ENCODE measurements around the gene UPF3A. TPM values are rescaled to one million over a fixed set of nuclear protein-coding genes. Genes with fewer than 3 reads are reported as not detected.

Gene UPF3A
- total and polyA plus RNA-seq, 2 experiments from 2014 or later, result 45.0 to 174 TPM

DNA sequence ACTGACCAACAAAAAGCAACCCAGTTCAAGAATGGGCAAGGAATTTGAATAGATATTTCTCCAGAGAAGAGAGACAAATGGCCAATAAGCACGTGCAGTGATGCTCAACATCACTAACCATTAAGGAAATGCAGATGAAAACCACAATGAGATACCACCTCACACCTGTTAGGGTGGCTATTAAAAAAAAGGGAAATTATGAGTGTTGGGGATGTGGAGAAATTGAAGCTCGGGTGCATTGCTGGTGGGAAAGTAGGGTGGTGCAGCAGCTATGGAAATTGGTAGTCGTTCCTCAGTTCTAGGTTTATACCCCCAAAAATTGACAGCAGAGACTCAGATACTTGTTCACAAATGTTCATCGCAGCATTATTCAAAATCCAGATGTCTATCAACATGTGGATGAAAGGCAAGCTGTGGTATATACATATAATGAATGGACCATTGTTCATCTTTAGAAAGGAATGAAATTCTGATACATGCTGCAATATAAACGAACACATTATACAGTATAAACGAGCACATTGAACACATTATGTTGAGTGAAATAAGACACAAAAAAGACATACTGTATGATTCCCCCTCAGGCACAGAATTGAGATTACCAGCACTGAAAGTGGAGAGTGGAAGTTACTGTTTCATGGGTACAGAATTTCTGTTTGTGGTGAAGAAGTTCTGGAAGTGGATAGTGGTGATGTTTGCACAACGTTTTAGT, 33.8 kb downstream of the UPF3A start:
- no peak for TF ChIP-seq CTCF (conservative IDR thresholded peaks at IDR 0.05; ENCODE audit: low read depth in 2 of 2)
- TF ChIP-seq ZNF331 (CRISPR knock-in tag; IDR thresholded peaks at IDR 0.05; ENCODE audit: low read depth), result no peak
- no peak for TF ChIP-seq EZH2phosphoT487 (IDR thresholded peaks at IDR 0.05; ENCODE audit: unreplicated experiment)
- TF ChIP-seq, protein P1, sequence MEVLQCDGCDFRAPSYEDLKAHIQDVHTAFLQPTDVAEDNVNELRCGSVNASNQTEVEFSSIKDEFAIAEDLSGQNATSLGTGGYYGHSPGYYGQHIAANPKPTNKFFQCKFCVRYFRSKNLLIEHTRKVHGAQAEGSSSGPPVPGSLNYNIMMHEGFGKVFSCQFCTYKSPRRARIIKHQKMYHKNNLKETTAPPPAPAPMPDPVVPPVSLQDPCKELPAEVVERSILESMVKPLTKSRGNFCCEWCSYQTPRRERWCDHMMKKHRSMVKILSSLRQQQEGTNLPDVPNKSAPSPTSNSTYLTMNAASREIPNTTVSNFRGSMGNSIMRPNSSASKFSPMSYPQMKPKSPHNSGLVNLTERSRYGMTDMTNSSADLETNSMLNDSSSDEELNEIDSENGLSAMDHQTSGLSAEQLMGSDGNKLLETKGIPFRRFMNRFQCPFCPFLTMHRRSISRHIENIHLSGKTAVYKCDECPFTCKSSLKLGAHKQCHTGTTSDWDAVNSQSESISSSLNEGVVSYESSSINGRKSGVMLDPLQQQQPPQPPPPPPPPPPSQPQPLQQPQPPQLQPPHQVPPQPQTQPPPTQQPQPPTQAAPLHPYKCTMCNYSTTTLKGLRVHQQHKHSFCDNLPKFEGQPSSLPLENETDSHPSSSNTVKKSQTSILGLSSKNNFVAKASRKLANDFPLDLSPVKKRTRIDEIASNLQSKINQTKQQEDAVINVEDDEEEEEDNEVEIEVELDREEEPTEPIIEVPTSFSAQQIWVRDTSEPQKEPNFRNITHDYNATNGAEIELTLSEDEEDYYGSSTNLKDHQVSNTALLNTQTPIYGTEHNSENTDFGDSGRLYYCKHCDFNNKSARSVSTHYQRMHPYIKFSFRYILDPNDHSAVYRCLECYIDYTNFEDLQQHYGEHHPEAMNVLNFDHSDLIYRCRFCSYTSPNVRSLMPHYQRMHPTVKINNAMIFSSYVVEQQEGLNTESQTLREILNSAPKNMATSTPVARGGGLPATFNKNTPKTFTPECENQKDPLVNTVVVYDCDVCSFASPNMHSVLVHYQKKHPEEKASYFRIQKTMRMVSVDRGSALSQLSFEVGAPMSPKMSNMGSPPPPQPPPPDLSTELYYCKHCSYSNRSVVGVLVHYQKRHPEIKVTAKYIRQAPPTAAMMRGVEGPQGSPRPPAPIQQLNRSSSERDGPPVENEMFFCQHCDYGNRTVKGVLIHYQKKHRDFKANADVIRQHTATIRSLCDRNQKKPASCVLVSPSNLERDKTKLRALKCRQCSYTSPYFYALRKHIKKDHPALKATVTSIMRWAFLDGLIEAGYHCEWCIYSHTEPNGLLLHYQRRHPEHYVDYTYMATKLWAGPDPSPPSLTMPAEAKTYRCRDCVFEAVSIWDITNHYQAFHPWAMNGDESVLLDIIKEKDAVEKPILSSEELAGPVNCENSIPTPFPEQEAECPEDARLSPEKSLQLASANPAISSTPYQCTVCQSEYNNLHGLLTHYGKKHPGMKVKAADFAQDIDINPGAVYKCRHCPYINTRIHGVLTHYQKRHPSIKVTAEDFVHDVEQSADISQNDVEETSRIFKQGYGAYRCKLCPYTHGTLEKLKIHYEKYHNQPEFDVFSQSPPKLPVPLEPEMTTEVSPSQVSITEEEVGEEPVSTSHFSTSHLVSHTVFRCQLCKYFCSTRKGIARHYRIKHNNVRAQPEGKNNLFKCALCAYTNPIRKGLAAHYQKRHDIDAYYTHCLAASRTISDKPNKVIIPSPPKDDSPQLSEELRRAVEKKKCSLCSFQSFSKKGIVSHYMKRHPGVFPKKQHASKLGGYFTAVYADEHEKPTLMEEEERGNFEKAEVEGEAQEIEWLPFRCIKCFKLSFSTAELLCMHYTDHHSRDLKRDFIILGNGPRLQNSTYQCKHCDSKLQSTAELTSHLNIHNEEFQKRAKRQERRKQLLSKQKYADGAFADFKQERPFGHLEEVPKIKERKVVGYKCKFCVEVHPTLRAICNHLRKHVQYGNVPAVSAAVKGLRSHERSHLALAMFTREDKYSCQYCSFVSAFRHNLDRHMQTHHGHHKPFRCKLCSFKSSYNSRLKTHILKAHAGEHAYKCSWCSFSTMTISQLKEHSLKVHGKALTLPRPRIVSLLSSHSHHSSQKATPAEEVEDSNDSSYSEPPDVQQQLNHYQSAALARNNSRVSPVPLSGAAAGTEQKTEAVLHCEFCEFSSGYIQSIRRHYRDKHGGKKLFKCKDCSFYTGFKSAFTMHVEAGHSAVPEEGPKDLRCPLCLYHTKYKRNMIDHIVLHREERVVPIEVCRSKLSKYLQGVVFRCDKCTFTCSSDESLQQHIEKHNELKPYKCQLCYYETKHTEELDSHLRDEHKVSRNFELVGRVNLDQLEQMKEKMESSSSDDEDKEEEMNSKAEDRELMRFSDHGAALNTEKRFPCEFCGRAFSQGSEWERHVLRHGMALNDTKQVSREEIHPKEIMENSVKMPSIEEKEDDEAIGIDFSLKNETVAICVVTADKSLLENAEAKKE (CRISPR knock-in tag; IDR thresholded peaks at IDR 0.05), result no peak
- no peak for TF ChIP-seq NANOG (IDR thresholded peaks at IDR 0.05; ENCODE audit: borderline replicate concordance)
- TF ChIP-seq STAT1 (IDR thresholded peaks at IDR 0.05; ENCODE audit: unreplicated experiment), result no peak
- no peak for TF ChIP-seq POLR2AphosphoS5 (IDR thresholded peaks at IDR 0.05; ENCODE audit: low read depth)
- TF ChIP-seq, protein P2, sequence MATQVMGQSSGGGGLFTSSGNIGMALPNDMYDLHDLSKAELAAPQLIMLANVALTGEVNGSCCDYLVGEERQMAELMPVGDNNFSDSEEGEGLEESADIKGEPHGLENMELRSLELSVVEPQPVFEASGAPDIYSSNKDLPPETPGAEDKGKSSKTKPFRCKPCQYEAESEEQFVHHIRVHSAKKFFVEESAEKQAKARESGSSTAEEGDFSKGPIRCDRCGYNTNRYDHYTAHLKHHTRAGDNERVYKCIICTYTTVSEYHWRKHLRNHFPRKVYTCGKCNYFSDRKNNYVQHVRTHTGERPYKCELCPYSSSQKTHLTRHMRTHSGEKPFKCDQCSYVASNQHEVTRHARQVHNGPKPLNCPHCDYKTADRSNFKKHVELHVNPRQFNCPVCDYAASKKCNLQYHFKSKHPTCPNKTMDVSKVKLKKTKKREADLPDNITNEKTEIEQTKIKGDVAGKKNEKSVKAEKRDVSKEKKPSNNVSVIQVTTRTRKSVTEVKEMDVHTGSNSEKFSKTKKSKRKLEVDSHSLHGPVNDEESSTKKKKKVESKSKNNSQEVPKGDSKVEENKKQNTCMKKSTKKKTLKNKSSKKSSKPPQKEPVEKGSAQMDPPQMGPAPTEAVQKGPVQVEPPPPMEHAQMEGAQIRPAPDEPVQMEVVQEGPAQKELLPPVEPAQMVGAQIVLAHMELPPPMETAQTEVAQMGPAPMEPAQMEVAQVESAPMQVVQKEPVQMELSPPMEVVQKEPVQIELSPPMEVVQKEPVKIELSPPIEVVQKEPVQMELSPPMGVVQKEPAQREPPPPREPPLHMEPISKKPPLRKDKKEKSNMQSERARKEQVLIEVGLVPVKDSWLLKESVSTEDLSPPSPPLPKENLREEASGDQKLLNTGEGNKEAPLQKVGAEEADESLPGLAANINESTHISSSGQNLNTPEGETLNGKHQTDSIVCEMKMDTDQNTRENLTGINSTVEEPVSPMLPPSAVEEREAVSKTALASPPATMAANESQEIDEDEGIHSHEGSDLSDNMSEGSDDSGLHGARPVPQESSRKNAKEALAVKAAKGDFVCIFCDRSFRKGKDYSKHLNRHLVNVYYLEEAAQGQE (IDR thresholded peaks at IDR 0.05; ENCODE audit: unreplicated experiment), result no peak
- TF ChIP-seq ZNF114 (CRISPR knock-in tag; IDR thresholded peaks at IDR 0.05), result no peak
- TF ChIP-seq, protein P3, sequence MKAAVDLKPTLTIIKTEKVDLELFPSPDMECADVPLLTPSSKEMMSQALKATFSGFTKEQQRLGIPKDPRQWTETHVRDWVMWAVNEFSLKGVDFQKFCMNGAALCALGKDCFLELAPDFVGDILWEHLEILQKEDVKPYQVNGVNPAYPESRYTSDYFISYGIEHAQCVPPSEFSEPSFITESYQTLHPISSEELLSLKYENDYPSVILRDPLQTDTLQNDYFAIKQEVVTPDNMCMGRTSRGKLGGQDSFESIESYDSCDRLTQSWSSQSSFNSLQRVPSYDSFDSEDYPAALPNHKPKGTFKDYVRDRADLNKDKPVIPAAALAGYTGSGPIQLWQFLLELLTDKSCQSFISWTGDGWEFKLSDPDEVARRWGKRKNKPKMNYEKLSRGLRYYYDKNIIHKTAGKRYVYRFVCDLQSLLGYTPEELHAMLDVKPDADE (IDR thresholded peaks at IDR 0.05), result no peak
- no peak for TF ChIP-seq EZH2 (IDR thresholded peaks at IDR 0.05; ENCODE audit: low read depth, unreplicated experiment)
- no peak for TF ChIP-seq JUNB (IDR thresholded peaks at IDR 0.05; ENCODE audit: unreplicated experiment)
- TF ChIP-seq CREB1 (CRISPR knock-in tag; IDR thresholded peaks at IDR 0.05; ENCODE audit: low read depth), result no peak
- Mint-ChIP-seq H3K4me3 (peak overlapping the region; percentile 85), H3K4me1 (peaks cover 19% of the 10 kb centered on the region), H3K27ac (no peak overlapping the region), H3K9me3 (no peaks in the 10 kb centered on the region), H3K27me3 (ENCODE audit: insufficient read depth, low read depth, poor library complexity) (peaks cover 5% of the 10 kb centered on the region), H3K36me3 (ENCODE audit: low read depth) (peaks cover 15% of the 10 kb centered on the region)
- ATAC-seq, result no peak
- no peaks in the 10 kb centered on the region; the same call in 1 of the 2 replicates for H4K20me1 ChIP-seq (replicated peaks; ENCODE audit: insufficient read depth)
- peaks cover 9% of the 10 kb centered on the region; the same call in 1 of the 2 replicates for H3K4me1 ChIP-seq (ENCODE audit: insufficient read depth)
- no peaks in the 10 kb centered on the region for H3K27me3 ChIP-seq (ENCODE audit: insufficient read depth)
- H3K27ac ChIP-seq (ENCODE audit: low read depth), result peak overlapping the region; percentile 17; the same call in 1 of the 2 replicates
- peak overlapping the region; percentile 92 for H3K4me2 ChIP-seq
- H3K36me3 ChIP-seq (ENCODE audit: insufficient read depth), result no peaks in the 10 kb centered on the region
- H3K4me3 ChIP-seq, result peak overlapping the region; percentile 71
- no peak for DNase-seq (ENCODE audit: low spot score)
- H2AFZ ChIP-seq, result no peak overlapping the region
- peaks cover 55% of the 10 kb centered on the region for H3K79me2 ChIP-seq (replicated peaks; ENCODE audit: insufficient read depth)
- H3F3A ChIP-seq (replicated peaks; ENCODE audit: low read depth), result no peaks in the 10 kb centered on the region; the same call in 1 of the 2 replicates
- H3K9me2 ChIP-seq (ENCODE audit: insufficient read depth), result no peaks in the 10 kb centered on the region
